Measurements from ENCODE around the gene INSL6. TPM values are rescaled to one million over a fixed set of nuclear protein-coding genes. Genes with fewer than 3 reads are reported as not detected.
"Not testable (repeated sequence)": the region's sequence is repeated elsewhere in the genome, so short reads cannot be mapped to it uniquely, and the experiment has no call there.

INSL6 gene, protein sequence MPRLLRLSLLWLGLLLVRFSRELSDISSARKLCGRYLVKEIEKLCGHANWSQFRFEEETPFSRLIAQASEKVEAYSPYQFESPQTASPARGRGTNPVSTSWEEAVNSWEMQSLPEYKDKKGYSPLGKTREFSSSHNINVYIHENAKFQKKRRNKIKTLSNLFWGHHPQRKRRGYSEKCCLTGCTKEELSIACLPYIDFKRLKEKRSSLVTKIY
- not detected for total RNA-seq

- no peak for DNase-seq
Observed at GRCh38 chr9:5185220-5185840, at the start of gene INSL6. Gene INSL6, minus strand, starts transcription at chr9:5185639. Its CDS starts 37 bp downstream, at chr9:5185602.

GRCh38 chr9:5231212-5231611 lies 45.8 kb upstream of the INSL6 start, which contains the start of gene INSL4:
Gene INSL4, plus strand, starts transcription at chr9:5231419. Its CDS starts 105 bp downstream, at chr9:5231524.
- no peak for DNase-seq

- DNase-seq: no peak
Observed at GRCh38 chr9:5230554-5230953, 45.1 kb upstream of the INSL6 start.

DNA sequence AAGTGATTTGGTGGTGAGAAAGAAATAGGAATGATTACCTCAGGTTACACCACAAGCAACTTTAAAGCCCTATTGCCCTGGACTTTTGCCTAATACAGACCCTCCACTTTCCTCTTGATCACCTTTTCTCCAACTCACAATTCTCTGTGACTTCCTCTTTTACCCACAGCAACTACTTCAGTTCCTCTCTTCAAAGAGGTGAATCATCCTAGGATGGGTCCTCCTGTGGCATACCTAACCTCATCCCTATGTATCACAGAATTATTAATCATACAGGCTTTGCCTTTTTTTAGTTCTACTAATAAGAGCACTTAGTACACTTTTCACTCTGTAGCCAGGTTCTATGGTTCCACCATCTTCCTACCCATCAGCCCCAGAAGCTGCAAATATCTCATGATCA lies 19.6 kb upstream of the INSL6 start:
- DNase-seq: no peak

DNA sequence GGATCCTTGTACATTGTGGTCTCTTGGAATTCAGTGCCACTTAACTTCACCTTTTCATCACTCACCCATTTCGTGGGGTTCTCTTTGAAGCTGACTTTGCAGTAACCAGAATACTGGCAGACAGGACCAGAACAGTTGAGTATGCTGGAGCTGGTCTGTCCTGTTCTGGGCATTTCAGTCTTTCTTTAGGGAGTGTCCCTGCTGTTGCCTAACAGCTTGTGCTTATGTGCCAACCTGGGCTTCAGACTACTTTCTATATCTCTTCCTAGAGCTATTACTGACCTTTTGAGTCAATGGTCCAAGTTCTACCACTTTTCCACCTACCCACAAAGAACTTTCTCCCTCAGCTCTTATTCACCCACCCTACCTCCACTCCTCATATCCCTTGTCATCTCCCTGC lies 10.0 kb upstream of the INSL6 start:
- DNase-seq: no peak

- DNase-seq: no peak
Observed at GRCh38 chr9:5193345-5193744, 7.9 kb upstream of the INSL6 start.

- DNase-seq: no peak
Observed at GRCh38 chr9:5191985-5192384, 6.5 kb upstream of the INSL6 start.

- no peak for DNase-seq
Observed at GRCh38 chr9:5188060-5188984, 2.9 kb upstream of the INSL6 start.

DNA sequence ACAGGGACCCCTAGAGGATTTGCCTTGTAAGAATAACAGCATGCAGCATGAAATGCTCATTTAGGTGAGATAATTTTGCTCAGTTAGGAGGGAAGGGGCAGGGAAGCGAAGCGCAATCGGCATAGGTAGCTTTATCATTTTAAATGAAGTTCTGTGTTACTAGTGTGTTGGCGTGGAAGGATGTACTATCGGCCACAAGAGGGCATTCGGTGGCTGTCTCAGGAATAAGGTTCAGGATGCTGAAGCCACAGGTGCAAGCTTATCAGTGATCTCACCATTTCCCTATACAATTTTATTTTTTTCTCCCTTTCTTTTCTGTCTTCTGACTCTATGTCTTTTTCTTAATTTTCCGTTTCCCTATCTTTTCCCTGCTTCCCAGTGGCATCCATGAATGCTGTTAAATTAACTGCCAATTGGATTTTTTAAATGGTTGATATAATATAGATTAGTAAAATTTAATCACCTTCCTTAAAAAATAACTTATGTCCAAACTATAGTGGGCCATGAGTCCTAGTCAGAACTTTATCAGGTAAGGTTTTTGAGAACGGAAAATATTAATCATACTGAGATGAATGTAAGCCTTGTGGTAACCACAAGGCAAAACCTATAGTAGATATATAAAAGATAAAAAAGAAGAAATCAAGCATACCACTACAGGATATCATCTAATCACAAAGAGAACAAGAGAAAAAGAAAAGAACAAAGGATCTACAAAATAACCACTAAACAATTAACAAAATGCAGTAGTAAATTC lies 1.2 kb upstream of the INSL6 start:
- no peak for DNase-seq

GRCh38 chr9:5184776-5185175 lies 663 bp downstream of the INSL6 start:
- no peak for DNase-seq

GRCh38 chr9:5180631-5181030 lies 4.8 kb downstream of the INSL6 start:
- not testable (repeated sequence) for DNase-seq

- DNase-seq: no peak
Observed at GRCh38 chr9:5178126-5178805, 7.2 kb downstream of the INSL6 start.

GRCh38 chr9:5146241-5146640 lies 39.2 kb downstream of the INSL6 start:
- no peak for DNase-seq

- DNase-seq: no peak
Observed at GRCh38 chr9:5144217-5144616, 41.2 kb downstream of the INSL6 start.

GRCh38 chr9:5140151-5140550 lies 45.3 kb downstream of the INSL6 start:
- no peak for DNase-seq

DNA sequence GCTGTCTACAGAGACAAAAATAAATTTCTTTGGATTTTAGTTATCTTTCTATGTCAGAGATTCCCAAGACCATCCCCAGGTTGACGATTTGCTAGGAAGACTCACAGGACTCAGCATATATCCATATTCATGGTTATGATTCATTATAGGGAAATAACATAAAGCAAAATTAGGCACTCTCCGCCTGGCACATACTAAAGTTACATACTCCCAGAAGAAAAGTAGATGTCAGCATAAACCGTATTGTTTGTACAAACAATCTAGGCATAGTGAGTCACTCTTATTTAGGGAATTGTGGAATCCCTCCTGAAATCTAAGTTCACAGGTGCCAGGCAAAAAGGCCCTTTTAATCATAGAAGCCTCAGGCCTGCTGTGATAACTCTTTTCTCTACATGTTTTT lies 62.9 kb downstream of the INSL6 start:
- no peak for DNase-seq

- no peak for DNase-seq
Observed at GRCh38 chr9:5122116-5122515, 63.3 kb downstream of the INSL6 start.

GRCh38 chr9:5113994-5114748 lies 71.3 kb downstream of the INSL6 start:
- DNase-seq: no peak
